Muscle of back (tissue), 11 donors: ENCODE results near the gene LEMD2. TPM values are rescaled to one million over a fixed set of nuclear protein-coding genes. Genes with fewer than 3 reads are reported as not detected.
A peak's percentile ranks its signal among the peaks of the same experiment; 100 is the strongest.

Experiments
- DNase-seq, 3 donors: peaks; one replicate each; pipeline versions ENCODE4 v3.0.0 to v3.0.0-alpha.2; 2013
- polyA plus RNA-seq, 10 donors: library from polyadenylated mRNA; unstranded; fragments of 120-200 nt; gene quantifications; one replicate each; pipeline ENCODE4 v1.2.1, GENCODE V29; 2013; ENCODE audit not compliant: insufficient read length in 10 of 10

Gene LEMD2
- polyA plus RNA-seq, 10 donors, result 32.5 to 49.2 (median 38.7) TPM

GRCh38 chr6:33820784-33821520 lies 32.0 kb upstream of the LEMD2 start:
- no peak for DNase-seq

GRCh38 chr6:33820243-33820642 lies 31.3 kb upstream of the LEMD2 start:
- no peak for DNase-seq

- DNase-seq, result no peak
Measured at GRCh38 chr6:33819021-33819420, 30.1 kb upstream of the LEMD2 start.

GRCh38 chr6:33818293-33818692 lies 29.4 kb upstream of the LEMD2 start:
- no peak for DNase-seq

- no peak for DNase-seq
Measured at GRCh38 chr6:33817489-33817888, 28.6 kb upstream of the LEMD2 start.

- DNase-seq, result no peak
Measured at GRCh38 chr6:33816911-33817310, 28.0 kb upstream of the LEMD2 start.

- no peak for DNase-seq
Measured at GRCh38 chr6:33815854-33816253, 26.9 kb upstream of the LEMD2 start.

GRCh38 chr6:33813990-33814985 lies 25.4 kb upstream of the LEMD2 start:
- no peak for DNase-seq

GRCh38 chr6:33813246-33813904 lies 24.4 kb upstream of the LEMD2 start:
- DNase-seq, result no peak

GRCh38 chr6:33812669-33813068 lies 23.7 kb upstream of the LEMD2 start:
- DNase-seq, result peak; percentile 38 to 79 (median 72)

- peak in 2 of 3 donors; percentile 23 to 68 for DNase-seq
Measured at GRCh38 chr6:33809594-33809993, 20.7 kb upstream of the LEMD2 start.

- DNase-seq, result peak in 2 of 3 donors; percentile 27 to 55
Measured at GRCh38 chr6:33808641-33809180, 19.8 kb upstream of the LEMD2 start.

- DNase-seq, result no peak
Measured at GRCh38 chr6:33807606-33808005, 18.7 kb upstream of the LEMD2 start.

- no peak for DNase-seq
Measured at GRCh38 chr6:33806841-33807240, 17.9 kb upstream of the LEMD2 start.

- no peak for DNase-seq
Measured at GRCh38 chr6:33803571-33804053, 14.7 kb upstream of the LEMD2 start, which contains the start of gene MLN. Gene MLN, minus strand, starts transcription at chr6:33804003. Its CDS starts 2,840 bp downstream, at chr6:33801163.

- no peak for DNase-seq
Measured at GRCh38 chr6:33802186-33802958, 13.4 kb upstream of the LEMD2 start.

- DNase-seq, result no peak
Measured at GRCh38 chr6:33801611-33802010, 12.7 kb upstream of the LEMD2 start.

- DNase-seq, result no peak
Measured at GRCh38 chr6:33800248-33800969, 11.5 kb upstream of the LEMD2 start.

- no peak for DNase-seq
Measured at GRCh38 chr6:33799454-33800113, 10.7 kb upstream of the LEMD2 start.
